DMS 273 (cell line): Measurements from ENCODE around the gene FBP2.
"Not testable (repeated sequence)": the region's sequence is repeated elsewhere in the genome, so short reads cannot be mapped to it uniquely, and the experiment has no call there.

Experiments
- DNase-seq: peaks from one replicate; lab custom pipeline; 2025; ENCODE audit not compliant: unreplicated experiment; lab: John Stamatoyannopoulos, UW

The FBP2 gene

GRCh38 chr9:94606646-94607422 lies 13.2 kb upstream of the FBP2 start:
- DNase-seq, result no peak

GRCh38 chr9:94603259-94604160 lies 9.9 kb upstream of the FBP2 start:
- peak; percentile 75 for DNase-seq

- no peak for DNase-seq
Measured at GRCh38 chr9:94602666-94603065, 9.0 kb upstream of the FBP2 start.

- DNase-seq, result no peak
Measured at GRCh38 chr9:94600715-94601114, 7.1 kb upstream of the FBP2 start.

- DNase-seq, result no peak
Measured at GRCh38 chr9:94600258-94600657, 6.6 kb upstream of the FBP2 start.

GRCh38 chr9:94599102-94599501 lies 5.5 kb upstream of the FBP2 start:
- no peak for DNase-seq

GRCh38 chr9:94592683-94593082 lies 941 bp downstream of the FBP2 start:
- DNase-seq, result not testable (repeated sequence)

- no peak for DNase-seq
Measured at GRCh38 chr9:94591876-94592275, 1.7 kb downstream of the FBP2 start.

GRCh38 chr9:94591046-94591545 lies 2.5 kb downstream of the FBP2 start:
- not testable (repeated sequence) for DNase-seq

GRCh38 chr9:94588681-94589080 lies 4.9 kb downstream of the FBP2 start:
- no peak for DNase-seq

- DNase-seq, result no peak
Measured at GRCh38 chr9:94586814-94587213, 6.8 kb downstream of the FBP2 start.

GRCh38 chr9:94586316-94586715 lies 7.3 kb downstream of the FBP2 start:
- no peak for DNase-seq

GRCh38 chr9:94584555-94584954 lies 9.1 kb downstream of the FBP2 start:
- DNase-seq, result no peak

- DNase-seq, result no peak
Measured at GRCh38 chr9:94581728-94582127, 11.9 kb downstream of the FBP2 start.

GRCh38 chr9:94577571-94577970 lies 16.1 kb downstream of the FBP2 start:
- no peak for DNase-seq

GRCh38 chr9:94577036-94577435 lies 16.6 kb downstream of the FBP2 start:
- no peak for DNase-seq

- DNase-seq, result no peak
Measured at GRCh38 chr9:94576131-94576530, 17.5 kb downstream of the FBP2 start.

- DNase-seq, result no peak
Measured at GRCh38 chr9:94568972-94569712, 24.5 kb downstream of the FBP2 start.

- DNase-seq, result no peak
Measured at GRCh38 chr9:94568250-94568889, 25.3 kb downstream of the FBP2 start.

GRCh38 chr9:94567271-94567670 lies 26.4 kb downstream of the FBP2 start:
- no peak for DNase-seq

GRCh38 chr9:94566550-94566949 lies 27.1 kb downstream of the FBP2 start:
- DNase-seq, result no peak
